ENCODE results near the gene NFKBIA.

The NFKBIA gene

GRCh38 chr14:35420036-35420811 is 15.7 kb upstream of the NFKBIA start:
- H3K27ac ChIP-seq (replicated peaks), result no peak overlapping the region
- H3K27me3 ChIP-seq (ENCODE audit: insufficient read depth, poor library complexity, severe bottlenecking), result no peaks in the 10 kb centered on the region
- no peak for DNase-seq (ENCODE audit: low read depth in 1 of 2, low spot score in 1 of 2)
- no peak overlapping the region for H3K4me3 ChIP-seq (replicated peaks; ENCODE audit: insufficient read depth, low read length)
- TF ChIP-seq SPI1 (IDR thresholded peaks at IDR 0.05; ENCODE audit: borderline replicate concordance, low read depth), result no peak
- no peak for TF ChIP-seq POLR2AphosphoS5 (IDR thresholded peaks at IDR 0.05; ENCODE audit: low read depth)
- TF ChIP-seq, protein P1, sequence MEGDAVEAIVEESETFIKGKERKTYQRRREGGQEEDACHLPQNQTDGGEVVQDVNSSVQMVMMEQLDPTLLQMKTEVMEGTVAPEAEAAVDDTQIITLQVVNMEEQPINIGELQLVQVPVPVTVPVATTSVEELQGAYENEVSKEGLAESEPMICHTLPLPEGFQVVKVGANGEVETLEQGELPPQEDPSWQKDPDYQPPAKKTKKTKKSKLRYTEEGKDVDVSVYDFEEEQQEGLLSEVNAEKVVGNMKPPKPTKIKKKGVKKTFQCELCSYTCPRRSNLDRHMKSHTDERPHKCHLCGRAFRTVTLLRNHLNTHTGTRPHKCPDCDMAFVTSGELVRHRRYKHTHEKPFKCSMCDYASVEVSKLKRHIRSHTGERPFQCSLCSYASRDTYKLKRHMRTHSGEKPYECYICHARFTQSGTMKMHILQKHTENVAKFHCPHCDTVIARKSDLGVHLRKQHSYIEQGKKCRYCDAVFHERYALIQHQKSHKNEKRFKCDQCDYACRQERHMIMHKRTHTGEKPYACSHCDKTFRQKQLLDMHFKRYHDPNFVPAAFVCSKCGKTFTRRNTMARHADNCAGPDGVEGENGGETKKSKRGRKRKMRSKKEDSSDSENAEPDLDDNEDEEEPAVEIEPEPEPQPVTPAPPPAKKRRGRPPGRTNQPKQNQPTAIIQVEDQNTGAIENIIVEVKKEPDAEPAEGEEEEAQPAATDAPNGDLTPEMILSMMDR (IDR thresholded peaks at IDR 0.05; ENCODE audit: insufficient read depth, low read length), result no peak
- no peak for TF ChIP-seq GABPA (IDR thresholded peaks at IDR 0.05; ENCODE audit: low read depth)
- TF ChIP-seq, protein P2, sequence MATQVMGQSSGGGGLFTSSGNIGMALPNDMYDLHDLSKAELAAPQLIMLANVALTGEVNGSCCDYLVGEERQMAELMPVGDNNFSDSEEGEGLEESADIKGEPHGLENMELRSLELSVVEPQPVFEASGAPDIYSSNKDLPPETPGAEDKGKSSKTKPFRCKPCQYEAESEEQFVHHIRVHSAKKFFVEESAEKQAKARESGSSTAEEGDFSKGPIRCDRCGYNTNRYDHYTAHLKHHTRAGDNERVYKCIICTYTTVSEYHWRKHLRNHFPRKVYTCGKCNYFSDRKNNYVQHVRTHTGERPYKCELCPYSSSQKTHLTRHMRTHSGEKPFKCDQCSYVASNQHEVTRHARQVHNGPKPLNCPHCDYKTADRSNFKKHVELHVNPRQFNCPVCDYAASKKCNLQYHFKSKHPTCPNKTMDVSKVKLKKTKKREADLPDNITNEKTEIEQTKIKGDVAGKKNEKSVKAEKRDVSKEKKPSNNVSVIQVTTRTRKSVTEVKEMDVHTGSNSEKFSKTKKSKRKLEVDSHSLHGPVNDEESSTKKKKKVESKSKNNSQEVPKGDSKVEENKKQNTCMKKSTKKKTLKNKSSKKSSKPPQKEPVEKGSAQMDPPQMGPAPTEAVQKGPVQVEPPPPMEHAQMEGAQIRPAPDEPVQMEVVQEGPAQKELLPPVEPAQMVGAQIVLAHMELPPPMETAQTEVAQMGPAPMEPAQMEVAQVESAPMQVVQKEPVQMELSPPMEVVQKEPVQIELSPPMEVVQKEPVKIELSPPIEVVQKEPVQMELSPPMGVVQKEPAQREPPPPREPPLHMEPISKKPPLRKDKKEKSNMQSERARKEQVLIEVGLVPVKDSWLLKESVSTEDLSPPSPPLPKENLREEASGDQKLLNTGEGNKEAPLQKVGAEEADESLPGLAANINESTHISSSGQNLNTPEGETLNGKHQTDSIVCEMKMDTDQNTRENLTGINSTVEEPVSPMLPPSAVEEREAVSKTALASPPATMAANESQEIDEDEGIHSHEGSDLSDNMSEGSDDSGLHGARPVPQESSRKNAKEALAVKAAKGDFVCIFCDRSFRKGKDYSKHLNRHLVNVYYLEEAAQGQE (IDR thresholded peaks at IDR 0.05; ENCODE audit: insufficient replicate concordance, low read depth), result no peak

DNA sequence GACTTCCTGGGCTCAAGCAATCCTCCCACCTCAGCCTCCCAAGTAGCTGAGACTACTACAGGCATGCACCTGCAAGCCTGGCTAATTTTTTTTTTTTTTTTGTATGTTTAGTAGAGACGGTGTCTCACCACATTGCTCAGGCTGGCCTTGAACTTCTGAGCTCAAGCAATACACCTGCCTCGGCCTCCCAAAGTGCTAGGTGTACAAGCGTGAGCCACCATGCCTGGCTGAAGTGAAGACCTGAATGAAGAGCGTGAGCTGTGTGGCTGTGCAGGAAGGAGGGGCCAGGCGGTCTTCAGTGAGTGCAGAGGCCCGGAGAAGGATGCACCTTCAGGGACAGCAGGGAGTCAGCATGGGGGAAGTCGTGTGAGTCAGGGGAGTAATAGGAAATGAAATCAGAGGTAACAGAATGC is 14.9 kb upstream of the NFKBIA start:
- DNase-seq (ENCODE audit: low read depth in 1 of 2, low spot score in 1 of 2), result no peak
- no peak overlapping the region for H3K4me3 ChIP-seq (replicated peaks; ENCODE audit: insufficient read depth, low read length)
- no peaks in the 10 kb centered on the region for H3K27me3 ChIP-seq (ENCODE audit: insufficient read depth, poor library complexity, severe bottlenecking)
- H3K27ac ChIP-seq (replicated peaks), result no peak overlapping the region
- TF ChIP-seq, protein P2 (IDR thresholded peaks at IDR 0.05; ENCODE audit: insufficient replicate concordance, low read depth), result no peak
- TF ChIP-seq, protein P1 (IDR thresholded peaks at IDR 0.05; ENCODE audit: insufficient read depth, low read length), result no peak
- TF ChIP-seq SPI1 (IDR thresholded peaks at IDR 0.05; ENCODE audit: borderline replicate concordance, low read depth) (no peak), POLR2AphosphoS5 (IDR thresholded peaks at IDR 0.05; ENCODE audit: low read depth) (no peak), GABPA (IDR thresholded peaks at IDR 0.05; ENCODE audit: low read depth) (no peak)

DNA sequence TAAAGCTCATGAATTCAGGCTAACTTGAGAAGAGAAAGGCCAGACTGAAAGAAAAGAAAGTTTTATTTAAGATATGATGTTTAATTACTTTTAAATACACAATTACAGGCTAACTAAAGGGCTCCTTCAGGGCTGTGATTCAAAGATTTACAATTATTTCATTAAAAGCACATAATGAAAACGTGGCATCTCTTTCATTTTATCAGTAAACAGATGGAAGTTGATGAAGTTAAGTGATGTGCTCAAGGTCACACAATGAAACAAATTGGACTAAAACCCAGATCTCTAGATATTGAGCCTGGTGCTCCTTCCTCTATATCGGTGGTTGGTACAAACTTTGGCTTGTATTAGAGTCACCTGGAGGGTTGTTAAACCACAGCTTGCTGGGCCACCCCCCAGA is 13.5 kb upstream of the NFKBIA start:
- no peak for DNase-seq (ENCODE audit: low read depth in 1 of 2, low spot score in 1 of 2)
- no peaks in the 10 kb centered on the region for H3K27me3 ChIP-seq (ENCODE audit: insufficient read depth, poor library complexity, severe bottlenecking)
- no peak overlapping the region for H3K27ac ChIP-seq (replicated peaks)
- H3K4me3 ChIP-seq (replicated peaks; ENCODE audit: insufficient read depth, low read length), result no peak overlapping the region
- TF ChIP-seq, protein P2 (IDR thresholded peaks at IDR 0.05; ENCODE audit: insufficient replicate concordance, low read depth), result no peak
- TF ChIP-seq, protein P1 (IDR thresholded peaks at IDR 0.05; ENCODE audit: insufficient read depth, low read length), result no peak
- TF ChIP-seq GABPA (IDR thresholded peaks at IDR 0.05; ENCODE audit: low read depth) (no peak), SPI1 (IDR thresholded peaks at IDR 0.05; ENCODE audit: borderline replicate concordance, low read depth) (no peak), POLR2AphosphoS5 (IDR thresholded peaks at IDR 0.05; ENCODE audit: low read depth) (no peak)

Measured in HL-60 (cell line).